Measurements from ENCODE around the gene FBXW11.
A peak's percentile ranks its signal among the peaks of the same experiment; 100 is the strongest.

The FBXW11 gene

DNA sequence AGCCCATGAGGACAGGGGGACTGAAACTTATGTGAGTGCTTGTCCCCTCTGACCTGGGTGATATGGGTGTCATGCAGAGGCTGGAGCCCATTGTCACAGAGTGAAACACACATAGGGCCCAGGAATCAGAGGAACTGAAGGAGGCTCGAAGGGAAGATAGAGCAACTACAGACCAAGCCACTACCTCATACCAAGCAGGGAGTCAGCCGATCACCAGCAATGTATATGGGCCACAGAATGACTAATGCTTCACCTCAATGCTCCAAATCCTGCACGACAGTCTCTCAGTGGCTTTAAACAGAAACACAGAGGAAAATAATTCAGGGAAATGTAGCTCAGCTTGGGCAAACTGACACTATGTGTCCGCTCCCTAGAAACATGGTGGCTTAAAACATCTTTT, 8.9 kb upstream of the FBXW11 start:
- DNase-seq, result no peak

DNA sequence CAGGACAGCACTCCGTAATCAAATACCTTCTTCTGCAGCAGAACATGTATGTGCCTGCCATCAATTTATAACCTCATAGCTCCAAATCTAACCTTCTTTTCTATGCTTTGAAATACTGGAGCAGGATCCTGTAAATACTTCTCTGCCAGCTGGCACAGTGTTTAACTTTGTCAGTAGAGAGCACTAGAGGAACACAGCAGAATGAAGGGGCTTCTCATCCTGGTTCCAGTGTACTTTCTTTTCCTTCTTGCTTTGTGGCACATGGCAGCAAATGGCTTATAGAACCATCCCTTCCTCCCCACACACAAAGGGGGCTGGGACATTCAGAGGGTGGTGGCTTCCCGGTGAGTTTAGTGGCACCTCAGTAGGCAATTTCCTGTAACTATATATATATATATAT, 3.8 kb upstream of the FBXW11 start:
- no peak for DNase-seq

DNA sequence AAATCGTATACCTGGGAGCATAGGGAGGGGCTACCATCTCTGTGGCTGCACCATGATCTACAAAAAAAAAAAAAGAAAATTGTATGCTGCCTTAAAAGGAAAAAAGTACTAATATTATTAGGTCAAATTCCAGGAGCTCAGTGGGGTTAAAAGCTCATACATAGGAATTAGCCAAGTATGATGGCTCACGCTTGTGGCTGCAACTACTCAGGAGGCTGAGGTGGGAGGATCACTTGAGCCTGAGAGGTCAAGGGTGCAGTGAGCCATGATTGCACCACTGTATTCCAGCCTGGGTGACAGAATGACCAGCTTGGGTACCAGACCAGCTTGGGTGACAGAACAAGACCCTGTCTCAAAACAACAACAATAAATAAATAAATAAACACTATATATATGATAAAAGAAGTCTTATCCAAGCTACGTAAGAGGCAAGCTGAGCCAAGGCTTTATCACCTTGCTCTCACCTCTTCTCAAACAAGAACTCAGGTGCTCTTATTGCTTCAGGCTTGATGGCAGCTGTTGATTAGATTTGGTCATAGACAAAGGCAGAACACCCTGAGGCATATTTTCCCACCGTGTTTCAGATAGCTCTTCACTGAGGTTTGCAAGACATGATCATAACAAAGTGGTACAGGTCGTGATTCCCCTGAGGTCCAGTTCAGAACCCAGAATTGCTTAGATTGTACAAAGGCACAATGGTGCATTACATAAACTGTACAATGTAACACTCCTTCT, 3.3 kb upstream of the FBXW11 start:
- no peak for DNase-seq

DNA sequence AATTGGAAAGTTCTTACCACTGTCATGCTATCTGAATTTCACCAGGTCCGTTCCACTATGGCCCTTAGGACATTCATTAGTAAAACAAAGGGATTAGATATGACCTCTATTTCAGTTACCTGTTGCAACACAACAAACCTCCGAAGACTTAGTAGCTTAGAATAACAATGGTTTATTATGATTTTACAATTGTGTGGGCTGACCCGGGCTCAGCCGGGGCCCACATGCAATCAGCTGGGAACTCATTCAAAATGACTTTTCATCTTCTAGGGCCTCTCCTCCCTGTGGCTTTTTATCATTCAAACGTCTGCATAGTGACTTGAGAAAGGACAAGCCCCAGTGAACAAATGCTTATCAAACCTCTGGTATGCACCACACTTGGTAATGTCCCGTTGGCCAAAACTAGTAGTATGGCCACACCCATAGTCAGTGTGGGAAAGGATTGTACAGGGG, 2.3 kb upstream of the FBXW11 start:
- DNase-seq, result no peak

DNA sequence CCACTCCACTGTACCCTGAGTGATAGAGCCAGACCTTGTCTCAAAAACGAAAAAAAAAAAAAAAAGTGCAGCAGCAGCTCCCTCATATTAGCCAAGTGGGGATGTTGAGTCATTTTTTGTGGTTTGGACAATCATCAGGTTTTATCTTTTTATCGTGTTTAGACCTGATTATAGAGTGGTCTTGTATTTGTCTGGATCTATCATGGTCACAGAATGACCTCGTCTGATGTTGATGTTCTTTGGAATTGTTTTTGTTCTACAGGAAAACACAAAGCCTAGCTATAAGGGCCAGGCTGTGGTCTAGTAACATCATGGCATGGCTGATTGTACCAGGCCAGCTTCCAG, 1.6 kb upstream of the FBXW11 start:
- DNase-seq, result no peak

DNA sequence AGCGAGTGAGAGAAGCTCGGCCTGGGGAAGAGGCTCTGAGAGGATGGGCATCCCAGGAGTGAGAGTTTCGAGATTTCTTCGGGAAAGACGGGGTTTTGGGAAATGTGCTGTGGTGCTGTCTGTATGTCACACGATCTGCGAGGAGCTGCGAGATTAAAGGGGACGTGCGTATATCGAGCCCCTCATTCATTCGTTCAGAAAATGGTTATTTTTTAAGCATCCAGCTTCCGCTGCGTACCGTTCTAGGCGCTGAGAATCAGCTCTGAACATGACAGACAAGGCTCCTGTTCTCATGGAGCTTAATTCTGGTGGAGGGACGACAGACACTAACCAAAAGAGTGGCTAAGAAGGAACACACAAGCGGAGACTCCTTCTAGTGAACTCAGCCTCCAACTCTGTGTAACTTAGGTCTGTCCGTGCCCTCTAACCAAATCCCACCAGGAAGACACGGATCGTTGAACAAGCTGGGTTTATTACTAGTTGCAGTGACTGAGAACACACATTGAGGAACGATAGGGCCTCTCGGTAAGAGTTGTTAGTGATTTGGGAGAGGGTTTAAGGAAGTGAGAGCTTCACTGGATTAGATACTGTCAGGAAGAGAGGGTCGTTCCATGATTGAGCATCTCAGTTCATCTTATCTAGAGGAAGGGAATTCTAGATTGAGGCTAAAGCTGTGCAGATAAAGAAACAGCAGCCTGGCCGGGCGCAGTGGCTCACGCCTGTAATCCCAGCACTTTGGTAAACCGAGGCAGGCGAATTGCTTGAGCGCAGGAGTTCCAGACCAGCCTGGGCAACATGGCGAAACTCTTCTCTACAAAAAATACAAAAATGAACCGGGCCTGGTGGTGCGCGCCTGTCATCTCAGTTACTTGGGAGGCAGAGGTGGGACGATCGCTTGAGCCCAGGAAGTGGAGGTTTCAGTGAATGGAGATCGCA, 1.0 kb upstream of the FBXW11 start:
- no peak for DNase-seq

DNA sequence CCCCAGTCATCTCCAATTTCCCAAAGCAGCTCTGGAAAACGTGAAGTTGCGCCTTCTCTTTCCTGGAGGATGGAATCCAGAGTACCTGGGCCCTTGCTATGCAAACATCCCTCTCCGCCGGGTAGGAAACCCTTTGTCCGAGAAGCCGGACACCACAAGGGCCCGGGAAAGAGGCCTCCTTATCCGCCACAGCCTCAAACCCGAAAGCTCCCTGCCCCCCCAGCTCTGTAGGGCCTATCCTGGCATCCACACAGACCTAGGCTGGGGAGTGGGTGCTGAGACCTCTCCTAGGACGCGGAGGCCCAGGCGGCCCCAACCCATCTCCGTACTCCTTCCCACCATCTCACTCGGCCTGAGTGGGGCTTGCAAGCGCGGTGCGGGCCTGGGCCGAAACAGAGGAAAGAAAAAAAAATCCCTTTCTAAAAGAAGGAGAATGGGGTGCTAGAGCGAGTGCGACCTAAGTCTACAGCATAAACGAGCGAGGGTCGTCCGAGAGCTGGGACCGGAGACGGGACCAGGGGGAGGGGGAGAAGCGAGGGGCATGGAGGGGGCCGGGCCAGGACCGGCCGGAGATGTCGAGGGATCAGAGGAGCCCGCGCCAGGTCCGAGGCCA, 624 bp downstream of the FBXW11 start:
- peak; percentile 18 for DNase-seq

DNA sequence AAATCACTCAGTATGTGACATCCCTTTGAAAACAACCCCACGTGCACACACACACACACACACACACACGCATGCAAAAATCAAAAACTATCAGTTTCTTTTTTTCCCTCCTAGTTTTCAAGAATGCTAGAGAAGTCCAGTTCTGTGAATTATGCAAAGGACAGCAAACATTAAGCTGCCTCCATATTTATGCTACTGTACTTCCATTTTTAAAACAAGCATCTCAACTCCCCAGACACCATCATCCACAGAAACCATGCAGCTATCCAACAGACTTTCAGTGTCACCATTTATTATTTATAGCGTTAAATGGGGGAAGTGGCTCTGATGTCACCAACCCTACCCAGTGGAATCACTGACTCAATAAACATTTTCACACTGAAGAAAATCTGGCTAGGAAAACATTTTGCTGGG, 1.6 kb downstream of the FBXW11 start:
- DNase-seq, result no peak

DNA sequence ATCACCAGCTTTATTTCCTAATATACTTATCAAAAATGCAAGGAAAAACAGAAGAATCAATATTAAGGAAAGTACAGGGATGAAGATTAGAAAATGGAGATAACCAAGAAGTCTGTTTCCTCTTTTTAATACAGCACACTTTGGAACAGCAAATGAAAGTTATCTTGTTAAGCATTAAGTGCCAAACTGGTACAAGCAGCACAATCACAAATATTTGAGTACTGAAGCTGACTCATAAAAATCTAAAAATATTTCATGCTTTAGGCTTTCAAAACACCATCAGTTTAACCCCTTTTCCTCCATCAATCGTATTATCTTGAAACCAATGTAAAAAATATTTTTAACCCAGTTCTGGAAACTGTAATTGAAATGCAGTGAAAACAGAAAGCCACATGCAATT, 2.7 kb downstream of the FBXW11 start:
- no peak for DNase-seq

DNA sequence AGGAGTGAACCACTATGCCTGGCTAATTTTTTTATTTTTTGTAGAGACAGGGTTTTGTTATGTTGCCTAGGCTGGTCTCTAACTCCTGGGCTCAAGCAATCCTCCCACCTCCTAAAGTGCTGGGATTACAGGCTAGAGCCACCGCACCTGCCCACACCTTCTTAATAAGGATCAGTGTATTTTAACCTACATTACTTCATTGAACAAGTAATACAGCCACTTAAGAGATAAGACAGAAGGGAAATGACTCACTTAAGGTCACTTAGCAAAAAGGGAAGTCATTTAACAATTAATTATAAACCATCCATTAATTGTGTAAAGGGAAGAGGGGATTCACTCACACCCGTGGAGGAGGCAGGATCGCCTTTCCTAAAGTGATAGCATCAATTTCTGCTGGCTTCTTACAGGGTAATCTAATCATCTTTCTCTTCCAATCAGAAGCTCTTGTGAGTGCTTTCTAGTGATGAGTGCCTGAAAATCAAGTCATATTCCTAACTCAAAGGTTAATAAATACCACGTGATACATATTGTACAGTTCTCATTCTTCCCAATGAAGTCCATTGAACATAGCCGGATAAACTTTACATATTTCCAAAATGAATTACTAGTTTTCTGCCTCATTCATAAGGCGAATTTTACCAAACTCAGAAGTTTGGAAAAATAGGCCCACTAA, 3.5 kb downstream of the FBXW11 start:
- no peak for DNase-seq

DNA sequence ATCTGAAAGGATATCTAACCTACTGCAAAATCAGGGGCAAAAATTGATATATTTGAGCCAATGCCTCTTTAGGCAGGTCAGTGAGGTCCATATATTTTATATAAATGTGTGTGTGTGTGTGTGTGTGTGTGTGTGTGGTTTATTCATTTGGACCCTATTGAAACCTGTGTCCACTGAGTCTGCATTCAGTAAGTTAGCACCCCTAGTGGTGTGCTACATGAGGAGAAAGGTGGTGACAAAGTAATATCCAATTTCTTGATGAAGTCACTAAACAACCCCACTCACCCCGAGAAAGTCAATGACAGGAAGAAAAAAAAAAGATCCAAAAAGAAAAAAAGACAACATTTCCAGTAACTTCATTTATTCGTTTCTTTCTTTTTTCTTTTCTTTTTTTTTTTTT, 4.1 kb downstream of the FBXW11 start:
- no peak for DNase-seq

DNA sequence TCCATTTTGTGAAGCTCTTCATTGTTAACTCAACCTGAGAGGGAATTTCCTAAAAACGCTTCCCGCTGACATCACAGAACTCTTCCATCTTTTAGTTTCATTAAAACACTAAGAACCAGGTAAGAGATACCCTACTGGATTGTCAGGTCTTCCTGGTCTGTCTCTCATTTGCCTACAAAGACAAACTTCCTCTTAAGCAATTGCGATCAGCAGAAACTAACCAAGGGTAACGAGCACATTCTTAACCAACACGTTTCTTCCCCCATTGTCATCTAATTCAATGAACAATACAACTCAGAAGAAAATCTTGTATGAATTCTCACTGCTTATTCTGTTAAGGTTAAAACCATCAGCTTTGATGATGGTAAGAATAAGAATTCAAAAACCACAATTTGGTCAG, 6.6 kb downstream of the FBXW11 start:
- no peak for DNase-seq

DNA sequence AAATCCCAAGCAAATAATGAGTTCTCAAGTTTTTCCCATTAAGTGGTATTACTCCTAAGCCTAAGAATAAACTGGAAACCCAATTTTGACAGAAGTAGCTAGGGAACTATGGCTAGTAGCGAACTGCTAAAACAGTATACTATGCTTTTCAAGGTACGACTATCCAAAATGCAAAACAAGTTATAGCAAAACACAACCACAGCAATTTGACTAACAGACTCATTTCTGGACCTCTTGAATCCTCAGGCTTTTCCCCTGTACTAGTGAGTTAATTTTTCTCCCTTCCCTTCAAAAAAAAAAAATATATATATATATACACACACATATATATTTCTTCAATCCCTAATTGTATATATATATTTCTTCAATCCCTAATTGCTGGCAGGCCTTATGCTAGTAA, 7.3 kb downstream of the FBXW11 start:
- no peak for DNase-seq

DNA sequence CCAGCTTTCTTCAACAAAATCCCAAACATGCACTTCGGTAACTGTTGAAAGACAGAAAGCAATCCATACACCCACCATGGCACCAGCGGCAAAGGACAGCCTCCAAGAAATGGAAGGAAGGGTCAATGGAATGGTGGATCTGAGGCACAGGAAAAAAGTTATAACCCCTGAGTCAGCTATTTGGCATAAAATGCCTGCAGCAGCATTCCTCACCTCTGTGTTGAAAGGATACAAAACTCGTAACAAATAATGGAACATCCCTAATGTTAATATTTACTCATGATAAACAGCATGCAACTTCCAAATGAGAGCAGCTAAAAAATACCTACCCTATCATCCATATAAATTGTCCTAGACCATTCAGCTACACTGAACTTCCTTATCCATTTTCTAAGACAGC, 9.4 kb downstream of the FBXW11 start:
- DNase-seq, result no peak

DNA sequence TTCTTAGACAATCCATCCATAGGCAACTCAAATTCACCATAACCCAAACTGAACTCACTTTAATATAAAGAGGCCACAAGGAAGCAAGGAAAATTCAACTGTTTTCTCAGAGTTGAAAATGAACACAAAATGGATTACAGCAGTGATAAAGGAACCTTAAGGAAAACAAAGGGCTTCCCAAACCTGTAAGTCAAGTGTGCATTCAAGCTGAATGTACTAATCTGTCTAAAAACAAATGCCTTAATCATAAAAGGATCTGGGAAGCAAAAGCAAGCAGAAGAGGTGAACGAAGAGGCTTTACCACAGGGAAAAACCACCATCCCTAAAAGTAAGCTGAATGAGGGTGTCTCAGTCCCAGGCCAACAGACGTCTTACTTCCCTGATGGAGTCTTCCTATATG, 13.6 kb downstream of the FBXW11 start:
- DNase-seq, result no peak

DNA sequence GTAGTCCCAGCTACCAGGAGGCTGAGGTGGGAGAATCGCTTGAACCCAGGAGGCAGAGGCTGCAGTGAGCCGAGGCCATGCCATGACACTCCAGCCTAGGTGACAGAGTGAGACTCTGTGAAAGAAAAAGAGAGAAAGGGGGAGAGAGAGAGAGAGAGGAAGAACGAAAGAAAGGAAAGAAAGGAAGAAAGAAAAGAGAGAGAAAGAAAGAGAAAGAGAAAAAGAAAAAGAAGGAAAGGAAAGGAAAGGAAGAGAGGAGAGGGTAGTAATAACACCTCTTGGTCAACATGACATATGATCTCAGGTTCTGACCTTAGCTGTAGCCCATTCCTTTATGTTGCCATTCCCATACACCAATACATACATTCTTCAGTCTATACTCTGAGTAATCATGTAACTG, 14.1 kb downstream of the FBXW11 start:
- no peak for DNase-seq

DNA sequence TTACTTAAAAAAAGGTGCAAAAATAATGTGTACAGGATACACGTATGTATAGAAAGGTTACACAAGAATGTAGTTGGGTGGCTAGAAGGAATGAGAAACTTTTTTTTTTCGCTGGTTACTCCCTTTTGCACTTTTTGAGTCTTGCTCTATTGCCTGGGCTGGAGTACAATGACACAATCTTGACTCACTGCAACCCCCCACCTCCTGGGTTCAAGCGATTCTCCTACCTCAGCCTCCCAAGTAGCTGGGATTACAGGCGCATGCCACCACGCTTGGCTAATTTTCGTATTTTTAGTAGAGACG, 15.8 kb downstream of the FBXW11 start:
- no peak for DNase-seq

DNA sequence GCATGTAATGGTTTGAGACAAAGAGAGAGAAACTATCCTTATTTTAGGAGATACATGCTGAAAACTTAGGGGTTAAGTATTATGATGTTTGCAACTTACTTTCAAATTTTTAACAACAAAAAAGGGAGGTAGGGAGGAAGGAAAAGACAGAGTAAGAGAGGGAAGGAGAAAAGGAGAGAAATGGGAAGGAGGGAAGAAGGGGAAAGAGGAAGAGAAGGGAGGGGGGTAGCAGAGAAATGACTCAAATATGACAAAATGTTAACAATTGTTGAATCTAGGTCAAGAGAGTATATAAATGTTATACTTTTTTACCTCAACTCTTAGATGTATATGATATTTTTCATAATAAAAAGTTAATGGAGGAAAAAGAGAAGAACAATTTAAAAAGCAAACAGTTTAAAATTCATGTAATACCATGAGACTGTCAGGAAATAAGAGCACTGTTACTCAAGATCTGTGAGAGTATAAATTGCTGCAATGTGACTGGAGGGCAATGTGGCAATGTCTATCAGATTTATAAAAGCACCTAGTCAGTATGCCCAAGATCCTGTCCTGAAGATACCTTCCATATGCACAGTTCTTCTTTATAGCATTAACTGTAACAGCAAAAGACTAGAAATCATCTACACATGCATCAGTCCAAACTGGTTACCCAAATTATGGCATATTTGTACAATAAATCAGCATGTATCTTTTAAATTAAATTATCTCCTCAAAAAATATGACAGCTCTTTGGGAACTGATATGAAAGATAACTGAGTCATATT, 16.3 kb downstream of the FBXW11 start:
- DNase-seq, result no peak

DNA sequence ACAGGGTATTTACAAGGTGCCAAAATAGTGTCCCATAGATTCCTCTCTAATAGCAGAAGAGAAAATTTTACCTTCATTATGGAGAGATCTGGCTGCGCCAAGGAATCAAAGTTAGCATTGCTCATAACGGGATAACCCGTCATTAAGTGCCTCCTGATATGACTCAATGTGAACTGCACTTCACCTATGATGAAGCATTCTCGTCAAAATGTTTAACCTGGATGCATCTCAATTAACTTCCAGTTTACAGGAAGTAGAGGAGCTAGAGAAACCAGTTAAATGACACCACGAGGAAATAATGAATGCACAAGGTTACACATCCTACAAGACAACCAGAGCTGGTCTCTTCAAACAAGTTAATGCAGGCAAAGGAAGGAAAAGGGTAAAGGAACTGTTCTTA, 17.2 kb downstream of the FBXW11 start:
- no peak for DNase-seq

DNA sequence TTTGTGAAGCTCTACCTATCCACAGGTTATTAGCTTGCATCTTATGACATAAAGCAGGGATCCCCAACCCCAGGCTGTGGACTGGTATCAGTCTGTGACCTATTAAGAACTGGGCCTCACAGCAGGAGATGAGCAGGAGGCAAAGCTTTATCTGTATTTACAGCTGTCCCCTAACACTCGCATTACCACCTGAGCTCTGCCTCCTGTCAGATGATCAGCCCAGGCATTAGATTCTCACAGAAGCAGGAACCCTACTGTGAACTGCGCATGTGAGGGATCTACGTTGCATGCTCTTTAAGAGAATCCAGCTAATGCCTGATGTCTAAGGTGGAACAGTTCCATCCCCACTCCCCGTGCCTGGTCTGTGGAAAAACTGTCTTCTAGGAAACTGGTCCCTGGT, 19.7 kb downstream of the FBXW11 start:
- DNase-seq, result no peak

DNA sequence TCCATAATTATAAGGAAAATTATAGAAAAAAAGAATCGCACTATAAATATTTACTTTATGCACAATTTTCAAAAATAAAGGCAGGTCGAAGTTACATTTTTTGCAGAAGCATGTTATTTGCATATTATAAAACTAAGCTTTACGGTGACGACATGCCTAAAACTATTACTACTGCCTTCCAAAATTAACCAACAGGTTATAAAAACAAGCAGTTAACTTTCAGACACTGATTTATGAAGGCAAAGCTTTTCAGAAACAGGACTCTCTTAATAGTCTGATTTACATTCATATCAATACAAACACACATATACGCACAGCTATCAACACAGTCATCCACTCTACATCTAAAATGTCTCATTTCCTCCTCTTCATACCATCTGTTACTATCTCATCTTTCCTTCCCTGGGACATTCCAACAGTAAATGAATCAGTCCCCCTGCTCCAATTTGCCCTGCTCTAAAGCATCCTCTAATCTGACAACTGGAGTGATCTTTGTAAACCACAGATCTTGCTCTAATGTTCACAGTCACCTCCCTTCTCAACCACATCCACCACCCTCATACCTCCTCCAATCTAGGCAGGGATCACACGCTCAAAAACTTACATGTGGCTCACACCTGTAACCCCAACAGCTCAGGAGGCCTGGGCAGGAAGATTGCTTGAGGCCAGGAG, 21.6 kb downstream of the FBXW11 start:
- no peak for DNase-seq

DNA sequence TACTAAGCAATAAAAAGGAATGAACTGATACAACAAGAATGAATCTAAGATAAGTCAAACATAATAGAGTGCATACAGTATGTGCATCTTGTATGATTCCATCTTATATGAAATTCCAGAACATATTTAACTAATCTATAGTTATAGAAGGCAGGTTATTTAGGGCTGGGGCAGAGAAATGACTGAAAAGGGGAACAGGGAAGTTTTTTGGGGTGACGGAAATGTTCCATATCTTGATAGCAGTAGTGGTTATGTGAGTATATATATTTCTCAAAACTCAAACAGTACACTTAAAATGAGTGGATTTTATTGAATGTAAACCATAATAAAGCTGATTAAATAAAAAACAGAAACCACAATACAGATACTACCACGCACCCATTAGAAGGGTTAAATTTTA, 24.6 kb downstream of the FBXW11 start:
- DNase-seq, result no peak
